ENCODE data around the gene GARIN5B. TPM values are rescaled to one million over a fixed set of nuclear protein-coding genes. Genes with fewer than 3 reads are reported as not detected.

Gene GARIN5B
- total and polyA plus RNA-seq, 2 of the 8 experiments (the other 6 are each of a cell fraction or from before 2014, with no cell fraction given) = 0.03 TPM; not detected in 1

GRCh38 chr19:55319785-55320184 lies 43.3 kb downstream of the GARIN5B start (continued):
- TF ChIP-seq CHD7 (IDR thresholded peaks at IDR 0.05; ENCODE audit: insufficient replicate concordance, low read length) (no peak), RXRA (IDR thresholded peaks at IDR 0.05; ENCODE audit: insufficient read depth, low read depth, low read length) (no peak), BCL11A (IDR thresholded peaks at IDR 0.05; ENCODE audit: low read depth in 2 of 2, low read length in 2 of 2) (no peak), NANOG (IDR thresholded peaks at IDR 0.05; ENCODE audit: insufficient read depth, low read depth, low read length, poor library complexity, severe bottlenecking) (no peak), SP1 (IDR thresholded peaks at IDR 0.05; ENCODE audit: low read depth, low read length) (no peak), JUN (IDR thresholded peaks at IDR 0.05; ENCODE audit: low read depth, low read length) (no peak), SP2 (IDR thresholded peaks at IDR 0.05; ENCODE audit: low read length) (no peak), POU5F1 (IDR thresholded peaks at IDR 0.05; ENCODE audit: low read depth, low read length) (no peak), HDAC2 (IDR thresholded peaks at IDR 0.05; ENCODE audit: borderline replicate concordance in 1 of 2, low read depth in 2 of 2, low read length in 2 of 2) (no peak)
- TF ChIP-seq, protein P1, sequence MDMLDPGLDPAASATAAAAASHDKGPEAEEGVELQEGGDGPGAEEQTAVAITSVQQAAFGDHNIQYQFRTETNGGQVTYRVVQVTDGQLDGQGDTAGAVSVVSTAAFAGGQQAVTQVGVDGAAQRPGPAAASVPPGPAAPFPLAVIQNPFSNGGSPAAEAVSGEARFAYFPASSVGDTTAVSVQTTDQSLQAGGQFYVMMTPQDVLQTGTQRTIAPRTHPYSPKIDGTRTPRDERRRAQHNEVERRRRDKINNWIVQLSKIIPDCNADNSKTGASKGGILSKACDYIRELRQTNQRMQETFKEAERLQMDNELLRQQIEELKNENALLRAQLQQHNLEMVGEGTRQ (IDR thresholded peaks at IDR 0.05; ENCODE audit: low read length) = no peak

Measured in H1 (cell line).